Neural cell (in vitro differentiated cells): ENCODE measurements around the gene GRIN1. TPM values are rescaled to one million over a fixed set of nuclear protein-coding genes. Genes with fewer than 3 reads are reported as not detected.
A peak's percentile ranks its signal among the peaks of the same experiment; 100 is the strongest.
"Not testable (repeated sequence)": the region's sequence is repeated elsewhere in the genome, so short reads cannot be mapped to it uniquely, and the experiment has no call there.

ENCODE experiments used
- H2AFZ ChIP-seq: fragments of 200-600, 300-800 bp; sonication (generic), shearing (Covaris generic); 2 replicates; pipeline ENCODE4 v1.6.0; 2014; ENCODE audit warnings: low read depth, mild to moderate bottlenecking, antibody characterized with exemption, low read length, moderate library complexity
- H3F3A ChIP-seq: fragments of 200-600 bp; shearing (Covaris generic); 2 replicates; pipeline ENCODE4 v1.6.1; 2016; ENCODE audit warnings: mild to moderate bottlenecking, moderate library complexity, mixed read lengths, antibody characterized with exemption, low read length; ENCODE audit not compliant: insufficient read depth, poor library complexity, severe bottlenecking
- H3K27ac ChIP-seq: fragments of 200-600, 300-800 bp; sonication (generic), shearing (Covaris generic); 2 replicates; pipeline ENCODE4 v1.5.1; 2014; ENCODE audit warnings: mild to moderate bottlenecking, low read length, moderate library complexity
- H3K27me3 ChIP-seq: fragments of 300-800, 200-600 bp; sonication (generic), shearing (Covaris generic); 2 replicates; pipeline ENCODE4 v1.6.0; 2014; ENCODE audit warnings: mild to moderate bottlenecking, low read depth, low read length, moderate library complexity; ENCODE audit not compliant: insufficient read depth
- H3K36me3 ChIP-seq: fragments of 300-800, 200-600 bp; sonication (generic), shearing (Covaris generic); 2 replicates; pipeline ENCODE4 v1.5.1; 2014; ENCODE audit warnings: mild to moderate bottlenecking, antibody characterized with exemption, low read length, moderate library complexity; ENCODE audit not compliant: insufficient read depth
- H3K4me2 ChIP-seq: fragments of 300-800, 200-600 bp; sonication (generic), shearing (Covaris generic); 2 replicates; pipeline ENCODE4 v1.6.0; 2014; ENCODE audit warnings: mild to moderate bottlenecking, low read length
- H3K4me3 ChIP-seq: fragments of 300-800, 200-600 bp; sonication (generic), shearing (Covaris generic); 2 replicates; pipeline ENCODE4 v1.5.1; 2014; ENCODE audit warnings: mild to moderate bottlenecking, low read length, moderate library complexity
- H3K79me2 ChIP-seq: fragments of 200-600 bp; shearing (Covaris generic); replicated peaks from 2 replicates; pipeline ENCODE4 v1.6.0; 2014; ENCODE audit warnings: mild to moderate bottlenecking, low read length, moderate library complexity; ENCODE audit not compliant: insufficient read depth
- H3K9ac ChIP-seq: fragments of 300-800, 200-600 bp; sonication (generic), shearing (Covaris generic); 2 replicates; pipeline ENCODE4 v1.6.1; 2016; ENCODE audit warnings: mild to moderate bottlenecking, low read length, mixed read lengths
- H3K9me2 ChIP-seq: fragments of 200-600 bp; shearing (Covaris generic); 2 replicates; pipeline ENCODE4 v1.6.1; 2016; ENCODE audit warnings: mild to moderate bottlenecking, low read length, mixed read lengths; ENCODE audit not compliant: insufficient read depth
- H3K9me3 ChIP-seq: fragments of 200-600, 300-800 bp; sonication (generic), shearing (Covaris generic); 2 replicates; pipeline ENCODE4 v1.6.1; 2016; ENCODE audit warnings: mild to moderate bottlenecking, mixed run types, low read length, moderate library complexity, mixed read lengths
- H4K20me1 ChIP-seq: fragments of 200-600 bp; shearing (Covaris generic); 2 replicates; pipeline ENCODE4 v1.6.1; 2016; ENCODE audit warnings: mild to moderate bottlenecking, mixed run types; ENCODE audit not compliant: insufficient read depth
- CTCF ChIP-seq: fragments of 450-650 bp; IDR thresholded peaks from 2 replicates; pipeline ENCODE4 v1.5.1; 2014; ENCODE audit warnings: antibody characterized with exemption, mild to moderate bottlenecking, moderate library complexity; ENCODE audit not compliant: poor library complexity, severe bottlenecking
- EP300 ChIP-seq: fragments of 450-650 bp; conservative IDR thresholded peaks from 2 replicates; pipeline ENCODE4 v1.6.1; 2014; ENCODE audit warnings: antibody characterized with exemption, mild to moderate bottlenecking, moderate library complexity; ENCODE audit not compliant: poor library complexity, severe bottlenecking
- EZH2 ChIP-seq: fragments of 200-600, 300-800 bp; shearing (Covaris generic), sonication (generic); IDR thresholded peaks from 2 replicates; pipeline ENCODE4 v1.6.1; 2014; ENCODE audit warnings: antibody characterized with exemption, low read length, borderline replicate concordance, mild to moderate bottlenecking; ENCODE audit not compliant: insufficient read depth, poor library complexity, severe bottlenecking
- MXI1 ChIP-seq: fragments of 450-650 bp; conservative IDR thresholded peaks from 2 replicates; pipeline ENCODE4 v1.6.1; 2014; ENCODE audit warnings: antibody characterized with exemption, mild to moderate bottlenecking; ENCODE audit not compliant: poor library complexity, severe bottlenecking
- POLR2AphosphoS5 ChIP-seq: IDR thresholded peaks from 2 replicates; pipeline ENCODE4 v1.6.1; 2012
- RAD21 ChIP-seq: fragments of 450-650 bp; conservative IDR thresholded peaks from 2 replicates; pipeline ENCODE4 v1.6.1; 2014; ENCODE audit warnings: antibody characterized with exemption, mild to moderate bottlenecking, moderate library complexity
- REST ChIP-seq: IDR thresholded peaks from 2 replicates; pipeline ENCODE4 v1.6.1; 2012; ENCODE audit warnings: borderline replicate concordance
- SMC3 ChIP-seq: fragments of 450-650 bp; conservative IDR thresholded peaks from 2 replicates; pipeline ENCODE4 v1.6.1; 2014; ENCODE audit warnings: antibody characterized with exemption, mild to moderate bottlenecking, moderate library complexity; ENCODE audit not compliant: poor library complexity
- TAF1 ChIP-seq: IDR thresholded peaks from 2 replicates; pipeline ENCODE4 v1.6.1; 2012; ENCODE audit warnings: low read depth
- polyA plus RNA-seq: library from polyadenylated mRNA; depleted of rRNA; stranded (reverse); fragments of >200 nt; gene quantifications from 2 replicates; pipeline ENCODE4 v1.2.3, GENCODE V29; 2014

Gene GRIN1
- polyA plus RNA-seq, 1 donor from 2014 or later, result 0.58 TPM

- TF ChIP-seq EP300 (no peak), MXI1 (no peak), SMC3 (no peak), POLR2AphosphoS5 (no peak), EZH2 (no peak), REST (no peak), CTCF (no peak), RAD21 (no peak), TAF1 (no peak)
- H3K4me3 ChIP-seq, result peak overlapping the region; percentile 95
- H3K36me3 ChIP-seq, result no peaks in the 10 kb centered on the region
- peak overlapping the region; percentile 85 for H3K27ac ChIP-seq
- H3K27me3 ChIP-seq, result peaks cover 6% of the 10 kb centered on the region
- peak overlapping the region; percentile 56 for H2AFZ ChIP-seq
- peaks cover 19% of the 10 kb centered on the region for H3K79me2 ChIP-seq
- H3K9ac ChIP-seq, result peak overlapping the region; percentile 87
- H3K4me2 ChIP-seq, result peak overlapping the region; percentile 48
- no peaks in the 10 kb centered on the region for H4K20me1 ChIP-seq
- no peaks in the 10 kb centered on the region for H3K9me3 ChIP-seq
- no peaks in the 10 kb centered on the region for H3F3A ChIP-seq
- H3K9me2 ChIP-seq, result no peaks in the 10 kb centered on the region
Measured at GRCh38 chr9:137130176-137130755, 8.7 kb upstream of the GRIN1 start.

- Histone ChIP-seq H3K9me3 (no peaks in the 10 kb centered on the region), H3K79me2 (peaks cover 1% of the 10 kb centered on the region), H3F3A (no peaks in the 10 kb centered on the region), H3K9me2 (no peaks in the 10 kb centered on the region), H2AFZ (no peak overlapping the region), H3K27me3 (peaks cover 39% of the 10 kb centered on the region), H3K36me3 (no peaks in the 10 kb centered on the region), H3K4me3 (no peak overlapping the region), H3K9ac (no peak overlapping the region), H3K27ac (no peak overlapping the region), H4K20me1 (no peaks in the 10 kb centered on the region), H3K4me2 (no peak overlapping the region)
- TF ChIP-seq POLR2AphosphoS5, result no peak
- TF ChIP-seq EZH2, result no peak
- TF ChIP-seq CTCF, result no peak
- TF ChIP-seq RAD21, result no peak
- TF ChIP-seq REST, result no peak
- no peak for TF ChIP-seq TAF1
- no peak for TF ChIP-seq SMC3
- TF ChIP-seq MXI1, result no peak
- no peak for TF ChIP-seq EP300
Measured at GRCh38 chr9:137134191-137134590, 4.8 kb upstream of the GRIN1 start.

- not testable (repeated sequence) for H3F3A ChIP-seq, H3K4me2 ChIP-seq, H3K9me2 ChIP-seq, H2AFZ ChIP-seq, H3K4me3 ChIP-seq, H3K79me2 ChIP-seq, H3K27ac ChIP-seq, H3K36me3 ChIP-seq, H4K20me1 ChIP-seq, H3K9ac ChIP-seq, H3K9me3 ChIP-seq
- peaks cover 48% of the 10 kb centered on the region for H3K27me3 ChIP-seq
Measured at GRCh38 chr9:137135154-137135553, 3.8 kb upstream of the GRIN1 start.
